Measurements from ENCODE around the gene PRKAB2.

- TF ChIP-seq CTCF (IDR thresholded peaks at IDR 0.05; ENCODE audit: insufficient read depth, low read depth, low read length): no peak
- TF ChIP-seq EZH2 (IDR thresholded peaks at IDR 0.05; ENCODE audit: insufficient read depth, low read length): no peak
Observed at GRCh38 chr1:147169840-147170674, 2.2 kb downstream of the PRKAB2 start.

Measured in astrocyte (in vitro differentiated cells and primary cell).